NAMALWA (cell line): Measurements from ENCODE around the gene FCER1G.

Experiments used
- DNase-seq: peaks from one replicate; pipeline ENCODE4 v3.0.0-alpha.2; 2015; ENCODE audit warnings: low spot score

FCER1G gene

DNA sequence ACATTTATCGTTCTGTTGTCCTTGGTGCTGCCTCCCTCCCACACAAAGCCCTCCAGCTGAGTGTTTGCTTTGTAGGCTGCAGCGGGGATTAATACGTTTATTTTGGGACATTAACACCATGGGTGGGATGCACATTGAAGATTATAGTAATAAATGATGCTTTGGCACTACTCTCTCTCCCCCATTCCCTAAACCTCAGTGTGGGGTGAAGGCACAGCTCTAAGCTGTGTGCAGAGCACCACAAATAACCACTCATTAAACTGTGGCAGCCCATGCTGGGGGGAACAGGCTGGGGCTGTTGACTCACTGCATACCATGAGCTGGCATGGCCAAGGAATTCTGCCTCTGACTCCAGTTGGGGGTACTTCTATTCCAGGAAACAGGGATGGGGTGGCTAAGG is 51.1 kb downstream of the FCER1G start:
- no peak for DNase-seq

- no peak for DNase-seq
These were observed 51.7 kb downstream of the FCER1G start for GRCh38 chr1:161266836-161267235.

DNA sequence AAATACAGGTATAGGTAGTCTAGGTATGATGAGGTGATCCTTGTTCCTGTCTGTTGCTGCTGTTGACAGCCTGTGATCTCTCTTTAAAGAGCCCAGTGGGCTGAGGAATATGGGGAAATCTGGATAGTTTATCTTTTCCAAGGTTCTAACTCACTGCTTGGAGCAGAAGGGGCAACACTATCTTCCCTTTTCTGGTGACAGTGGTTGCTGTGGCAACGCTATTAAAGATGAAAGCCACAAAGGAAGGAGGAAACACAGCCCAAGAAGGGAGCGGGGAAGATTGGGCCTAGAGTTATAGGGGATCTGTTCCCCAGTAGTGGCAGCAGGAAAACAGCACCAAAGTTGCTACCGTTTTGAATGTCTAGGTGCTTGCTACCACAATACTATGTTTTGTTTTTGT is 52.2 kb downstream of the FCER1G start:
- no peak for DNase-seq
